ENCODE measurements around the gene SSH2.
"Not testable (repeated sequence)": the region's sequence is repeated elsewhere in the genome, so short reads cannot be mapped to it uniquely, and the experiment has no call there.

Gene SSH2

DNA sequence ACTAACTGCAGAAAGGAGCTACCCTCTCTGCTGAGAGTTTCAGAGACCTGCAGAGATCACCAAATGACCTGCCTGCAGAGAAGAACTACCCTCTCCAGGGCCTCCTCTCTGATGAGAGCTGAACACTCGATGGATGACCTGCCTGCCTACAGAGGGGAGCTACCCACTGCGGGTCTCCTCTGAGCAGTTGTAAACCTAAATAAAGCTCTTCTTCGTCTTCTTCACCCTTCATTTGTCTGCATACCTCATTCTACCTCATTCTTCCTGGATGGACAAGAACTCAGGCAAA lies 24.2 kb downstream of the SSH2 start:
- Histone ChIP-seq H3K27me3 (ENCODE audit: control insufficient read depth in 2 of 2, insufficient read depth in 2 of 2, low read length in 2 of 2) (no peaks in the 10 kb centered on the region), H3K9me3 (ENCODE audit: control insufficient read depth in 2 of 2, low read length in 2 of 2) (no peaks in the 10 kb centered on the region), H3K9ac (ENCODE audit: low read depth in 1 of 2, low read length in 2 of 2) (no peak overlapping the region), H3K4me1 (ENCODE audit: control insufficient read depth in 2 of 2, insufficient read depth in 2 of 2, low read length in 2 of 2) (no peaks in the 10 kb centered on the region), H3K27ac (ENCODE audit: low read depth in 2 of 2, low read length in 2 of 2) (no peak overlapping the region), H3K36me3 (ENCODE audit: control insufficient read depth in 2 of 2, insufficient read depth in 2 of 2, low read length in 2 of 2) (no peaks in the 10 kb centered on the region), H3K4me3 (ENCODE audit: low read length in 2 of 2) (no peak overlapping the region)

DNA sequence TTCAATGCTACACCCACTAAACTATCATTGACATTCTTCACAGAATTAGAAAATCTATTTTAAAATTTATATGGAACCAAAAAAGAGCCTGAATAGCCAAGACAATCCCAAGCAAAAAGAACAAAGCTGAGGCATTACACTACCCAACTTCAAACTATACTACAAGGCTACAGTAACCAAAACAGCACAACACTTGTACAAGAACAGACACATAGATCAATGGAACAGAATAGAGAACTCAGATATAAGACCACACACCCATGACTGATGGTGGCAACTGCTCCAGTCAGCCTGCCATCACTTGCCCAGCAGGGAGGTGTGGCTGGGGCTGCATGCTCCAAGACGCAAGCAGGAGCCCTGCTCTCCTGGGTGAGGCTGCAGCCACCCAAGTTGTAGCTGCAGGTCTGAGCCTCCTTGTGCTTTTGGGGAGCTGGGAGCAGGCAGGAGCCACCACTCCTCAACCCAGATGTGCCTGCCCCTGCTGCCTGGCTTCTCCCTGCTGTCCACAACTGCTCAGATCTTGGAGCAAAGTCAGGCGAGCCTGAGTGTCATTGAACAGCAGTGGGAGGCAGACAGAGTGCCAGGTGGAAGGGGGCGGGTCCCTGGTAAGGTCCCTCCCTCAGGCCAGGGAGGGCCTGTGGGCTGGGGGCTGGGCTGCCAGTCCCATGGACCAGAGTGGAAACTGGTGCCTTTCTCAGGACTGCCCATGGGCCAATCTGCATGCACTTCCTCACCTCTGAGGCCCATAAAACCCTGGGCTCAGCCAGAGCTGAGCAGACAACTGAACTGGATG lies 24.7 kb downstream of the SSH2 start:
- Histone ChIP-seq H3K36me3 (ENCODE audit: control insufficient read depth in 2 of 2, insufficient read depth in 2 of 2, low read length in 2 of 2) (no peaks in the 10 kb centered on the region), H3K27me3 (ENCODE audit: control insufficient read depth in 2 of 2, insufficient read depth in 2 of 2, low read length in 2 of 2) (no peaks in the 10 kb centered on the region), H3K4me3 (ENCODE audit: low read length in 2 of 2) (no peak overlapping the region)

DNA sequence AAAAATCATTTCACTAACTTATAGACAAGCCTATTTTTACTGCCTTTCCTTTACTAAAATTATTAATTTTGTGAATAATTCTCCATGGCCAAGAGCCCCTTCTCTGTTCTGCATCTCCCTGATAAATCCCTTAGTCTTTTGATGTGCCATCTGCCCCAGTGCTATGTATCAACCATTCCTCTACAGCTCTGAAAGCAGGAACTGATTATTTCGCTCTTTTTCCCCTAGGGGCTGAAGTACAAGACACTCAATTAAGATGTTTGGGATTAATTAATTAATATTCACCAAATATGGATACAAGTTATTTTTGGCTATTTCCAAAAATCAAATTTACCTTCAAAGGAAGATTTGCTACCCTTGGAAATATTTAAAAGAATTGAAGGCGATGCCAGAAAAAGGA lies 26.6 kb downstream of the SSH2 start:
- Histone ChIP-seq H3K27me3 (ENCODE audit: control insufficient read depth in 2 of 2, insufficient read depth in 2 of 2, low read length in 2 of 2) (no peaks in the 10 kb centered on the region), H3K36me3 (ENCODE audit: control insufficient read depth in 2 of 2, insufficient read depth in 2 of 2, low read length in 2 of 2) (no peaks in the 10 kb centered on the region), H3K4me1 (ENCODE audit: control insufficient read depth in 2 of 2, insufficient read depth in 2 of 2, low read length in 2 of 2) (no peaks in the 10 kb centered on the region), H3K9me3 (ENCODE audit: control insufficient read depth in 2 of 2, low read length in 2 of 2) (no peaks in the 10 kb centered on the region), H3K9ac (ENCODE audit: low read depth in 1 of 2, low read length in 2 of 2) (no peak overlapping the region), H3K4me3 (ENCODE audit: low read length in 2 of 2) (no peak overlapping the region), H3K27ac (ENCODE audit: low read depth in 2 of 2, low read length in 2 of 2) (no peak overlapping the region)

More for the DNA sequence above, 24.7 kb downstream of the SSH2 start:
- no peak overlapping the region for H3K27ac ChIP-seq (ENCODE audit: low read depth in 2 of 2, low read length in 2 of 2)
- no peak overlapping the region for H3K9ac ChIP-seq (ENCODE audit: low read depth in 1 of 2, low read length in 2 of 2)
- H3K4me1 ChIP-seq (ENCODE audit: control insufficient read depth in 2 of 2, insufficient read depth in 2 of 2, low read length in 2 of 2), result no peaks in the 10 kb centered on the region
- H3K9me3 ChIP-seq (ENCODE audit: control insufficient read depth in 2 of 2, low read length in 2 of 2), result no peaks in the 10 kb centered on the region

DNA sequence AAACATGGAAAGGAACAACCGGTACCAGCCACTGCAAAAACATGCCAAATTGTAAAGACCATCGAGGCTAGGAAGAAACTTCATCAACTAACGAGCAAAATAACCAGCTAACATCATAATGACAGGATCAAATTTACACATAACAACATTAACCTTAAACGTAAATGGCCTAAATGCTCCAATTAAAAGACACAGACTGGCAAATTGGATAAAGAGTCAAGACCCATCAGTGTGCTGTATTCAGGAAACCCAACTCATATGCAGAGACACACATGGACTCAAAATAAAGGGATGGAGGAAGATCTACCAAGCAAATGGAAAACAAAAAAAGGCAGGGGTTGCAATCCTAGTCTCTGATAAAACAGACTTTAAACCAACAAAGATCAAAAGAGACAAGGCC lies 32.9 kb downstream of the SSH2 start:
- not testable (repeated sequence) for H3K9ac ChIP-seq (ENCODE audit: low read depth in 1 of 2, low read length in 2 of 2); H3K4me1 ChIP-seq (ENCODE audit: control insufficient read depth in 2 of 2, insufficient read depth in 2 of 2, low read length in 2 of 2); H3K9me3 ChIP-seq (ENCODE audit: control insufficient read depth in 2 of 2, low read length in 2 of 2); H3K27ac ChIP-seq (ENCODE audit: low read depth in 2 of 2, low read length in 2 of 2); H3K27me3 ChIP-seq (ENCODE audit: control insufficient read depth in 2 of 2, insufficient read depth in 2 of 2, low read length in 2 of 2); H3K4me3 ChIP-seq (ENCODE audit: low read length in 2 of 2); H3K36me3 ChIP-seq (ENCODE audit: control insufficient read depth in 2 of 2, insufficient read depth in 2 of 2, low read length in 2 of 2)

DNA sequence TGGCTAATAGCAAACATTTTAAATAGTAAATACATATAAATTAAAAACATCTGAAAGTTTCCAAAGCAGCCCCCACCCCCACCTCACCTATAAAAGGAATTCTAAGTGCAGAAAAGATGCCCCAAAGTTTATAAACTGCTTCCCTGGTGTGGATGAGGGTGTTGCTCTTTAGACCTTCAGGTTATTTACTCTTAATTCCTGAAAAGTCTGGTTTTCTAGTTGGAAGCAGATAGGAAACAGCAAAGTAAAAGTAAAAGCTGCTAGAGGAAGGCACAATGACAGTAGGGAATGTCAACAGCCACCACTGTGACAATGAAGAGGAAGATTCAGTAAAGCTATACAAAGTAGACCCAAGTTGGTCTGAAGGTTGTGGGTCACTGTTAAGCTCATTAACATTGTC lies 37.8 kb downstream of the SSH2 start:
- Histone ChIP-seq H3K27me3 (ENCODE audit: control insufficient read depth in 2 of 2, insufficient read depth in 2 of 2, low read length in 2 of 2) (no peaks in the 10 kb centered on the region), H3K9me3 (ENCODE audit: control insufficient read depth in 2 of 2, low read length in 2 of 2) (no peaks in the 10 kb centered on the region), H3K4me3 (ENCODE audit: low read length in 2 of 2) (no peak overlapping the region), H3K4me1 (ENCODE audit: control insufficient read depth in 2 of 2, insufficient read depth in 2 of 2, low read length in 2 of 2) (no peaks in the 10 kb centered on the region), H3K36me3 (ENCODE audit: control insufficient read depth in 2 of 2, insufficient read depth in 2 of 2, low read length in 2 of 2) (peaks cover 0 to 6% of the 10 kb centered on the region in 2 donors), H3K9ac (ENCODE audit: low read depth in 1 of 2, low read length in 2 of 2) (no peak overlapping the region), H3K27ac (ENCODE audit: low read depth in 2 of 2, low read length in 2 of 2) (no peak overlapping the region)

DNA sequence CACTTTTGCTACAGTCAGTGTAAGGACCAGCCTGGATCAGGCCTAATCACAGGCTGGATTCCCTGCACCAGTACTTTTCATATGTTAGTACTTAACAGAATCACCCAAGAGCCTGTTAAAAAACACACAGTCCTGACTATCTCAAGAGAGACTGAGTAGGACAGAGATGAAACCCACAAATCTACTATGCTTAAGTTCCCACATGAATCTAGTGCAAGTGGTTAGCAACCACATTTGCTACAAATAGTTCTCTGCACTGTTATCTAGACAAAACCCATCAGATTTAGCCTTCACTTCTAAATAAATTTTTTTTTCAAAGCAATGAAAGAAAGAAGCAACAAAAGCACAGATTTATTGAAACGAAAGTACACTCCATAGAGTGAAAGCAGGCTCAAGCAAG lies 38.9 kb downstream of the SSH2 start:
- H3K9me3 ChIP-seq (ENCODE audit: control insufficient read depth in 2 of 2, low read length in 2 of 2), result no peaks in the 10 kb centered on the region
- no peaks in the 10 kb centered on the region for H3K27me3 ChIP-seq (ENCODE audit: control insufficient read depth in 2 of 2, insufficient read depth in 2 of 2, low read length in 2 of 2)
- peaks cover 0 to 6% of the 10 kb centered on the region in 2 donors for H3K36me3 ChIP-seq (ENCODE audit: control insufficient read depth in 2 of 2, insufficient read depth in 2 of 2, low read length in 2 of 2)
- H3K9ac ChIP-seq (ENCODE audit: low read depth in 1 of 2, low read length in 2 of 2), result no peak overlapping the region
- no peaks in the 10 kb centered on the region for H3K4me1 ChIP-seq (ENCODE audit: control insufficient read depth in 2 of 2, insufficient read depth in 2 of 2, low read length in 2 of 2)
- H3K4me3 ChIP-seq (ENCODE audit: low read length in 2 of 2), result no peak overlapping the region
- no peak overlapping the region for H3K27ac ChIP-seq (ENCODE audit: low read depth in 2 of 2, low read length in 2 of 2)

DNA sequence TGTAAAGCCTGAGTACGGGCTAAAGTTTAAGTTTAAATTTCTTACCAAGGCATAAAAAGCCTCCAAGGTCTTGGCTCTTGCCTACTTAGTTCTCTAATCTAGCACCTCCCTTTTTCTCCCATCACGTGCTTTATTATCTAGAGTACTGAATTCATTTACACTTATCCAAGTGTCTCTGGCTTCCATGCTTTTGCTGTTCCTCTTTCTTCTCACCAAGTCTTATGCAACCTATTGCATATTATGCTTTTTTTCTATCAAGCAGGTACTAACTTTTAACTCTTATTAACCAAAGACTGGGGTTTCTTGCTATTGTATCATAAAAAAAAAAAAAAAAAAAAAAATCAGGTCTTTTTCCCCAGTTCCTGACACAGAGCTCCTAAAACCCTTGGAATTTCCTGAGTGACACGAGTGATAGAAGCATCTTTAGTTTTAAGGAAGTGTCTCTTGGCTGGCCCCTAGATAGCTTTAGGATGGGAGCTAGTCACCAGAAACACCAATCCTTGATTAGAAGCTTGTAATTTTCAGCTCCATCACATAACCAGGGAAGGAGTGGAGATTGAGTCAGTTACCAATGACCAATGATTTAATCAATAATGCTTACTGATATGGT lies 44.9 kb downstream of the SSH2 start:
- H3K4me1 ChIP-seq (ENCODE audit: control insufficient read depth in 2 of 2, insufficient read depth in 2 of 2, low read length in 2 of 2), result no peaks in the 10 kb centered on the region
- no peak overlapping the region for H3K9ac ChIP-seq (ENCODE audit: low read depth in 1 of 2, low read length in 2 of 2)
- H3K27ac ChIP-seq (ENCODE audit: low read depth in 2 of 2, low read length in 2 of 2), result no peak overlapping the region
- H3K36me3 ChIP-seq (ENCODE audit: control insufficient read depth in 2 of 2, insufficient read depth in 2 of 2, low read length in 2 of 2), result peaks cover 0 to 2% of the 10 kb centered on the region in 2 donors
- no peaks in the 10 kb centered on the region for H3K27me3 ChIP-seq (ENCODE audit: control insufficient read depth in 2 of 2, insufficient read depth in 2 of 2, low read length in 2 of 2)
- H3K4me3 ChIP-seq (ENCODE audit: low read length in 2 of 2), result no peak overlapping the region
- H3K9me3 ChIP-seq (ENCODE audit: control insufficient read depth in 2 of 2, low read length in 2 of 2), result no peaks in the 10 kb centered on the region

DNA sequence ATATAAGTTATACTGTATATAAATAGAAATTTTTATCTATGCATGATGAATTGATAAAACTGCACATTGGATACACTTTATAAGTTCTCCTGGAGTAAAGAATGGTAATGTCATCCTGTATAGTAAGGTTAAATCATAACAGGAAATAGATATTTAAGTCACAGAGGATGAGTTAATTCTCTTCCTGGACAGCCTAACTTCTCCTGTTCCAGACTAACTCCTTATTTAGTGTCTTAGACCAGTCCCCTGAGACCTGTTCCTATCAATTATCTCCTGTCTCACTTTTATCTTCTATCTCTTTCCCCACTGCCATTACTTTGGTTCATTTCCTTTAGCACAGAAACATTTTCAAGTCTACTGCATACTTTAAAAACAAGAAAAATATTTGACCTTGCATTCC lies 46.5 kb downstream of the SSH2 start:
- no peak overlapping the region for H3K4me3 ChIP-seq (ENCODE audit: low read length in 2 of 2)
- no peaks in the 10 kb centered on the region for H3K9me3 ChIP-seq (ENCODE audit: control insufficient read depth in 2 of 2, low read length in 2 of 2)
- no peaks in the 10 kb centered on the region for H3K4me1 ChIP-seq (ENCODE audit: control insufficient read depth in 2 of 2, insufficient read depth in 2 of 2, low read length in 2 of 2)
- no peaks in the 10 kb centered on the region for H3K36me3 ChIP-seq (ENCODE audit: control insufficient read depth in 2 of 2, insufficient read depth in 2 of 2, low read length in 2 of 2)
- H3K27me3 ChIP-seq (ENCODE audit: control insufficient read depth in 2 of 2, insufficient read depth in 2 of 2, low read length in 2 of 2), result no peaks in the 10 kb centered on the region
- no peak overlapping the region for H3K9ac ChIP-seq (ENCODE audit: low read depth in 1 of 2, low read length in 2 of 2)
- H3K27ac ChIP-seq (ENCODE audit: low read depth in 2 of 2, low read length in 2 of 2), result no peak overlapping the region

DNA sequence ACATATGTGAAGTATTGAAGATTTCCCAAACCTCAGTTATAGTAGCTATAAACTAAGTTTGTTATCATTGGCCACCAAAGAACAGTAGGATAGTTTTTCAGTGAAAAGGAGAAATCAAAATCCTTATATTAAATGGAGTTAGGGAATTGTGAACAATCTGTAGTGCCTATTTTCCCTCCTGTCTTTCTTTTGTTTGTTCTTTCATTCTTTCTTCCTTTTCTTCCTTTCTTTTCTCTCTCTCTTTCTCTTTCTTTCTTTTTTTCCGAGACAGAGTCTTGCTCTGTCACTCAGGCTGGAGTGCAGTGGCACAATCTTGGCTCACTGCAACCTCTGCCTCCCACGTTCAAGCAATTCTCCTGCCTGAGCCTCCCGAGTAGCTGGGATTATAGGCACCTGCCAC lies 48.8 kb downstream of the SSH2 start:
- Histone ChIP-seq H3K27me3 (ENCODE audit: control insufficient read depth in 2 of 2, insufficient read depth in 2 of 2, low read length in 2 of 2) (no peaks in the 10 kb centered on the region), H3K9ac (ENCODE audit: low read depth in 1 of 2, low read length in 2 of 2) (no peak overlapping the region), H3K27ac (ENCODE audit: low read depth in 2 of 2, low read length in 2 of 2) (no peak overlapping the region), H3K36me3 (ENCODE audit: control insufficient read depth in 2 of 2, insufficient read depth in 2 of 2, low read length in 2 of 2) (no peaks in the 10 kb centered on the region), H3K4me3 (ENCODE audit: low read length in 2 of 2) (no peak overlapping the region), H3K9me3 (ENCODE audit: control insufficient read depth in 2 of 2, low read length in 2 of 2) (no peaks in the 10 kb centered on the region), H3K4me1 (ENCODE audit: control insufficient read depth in 2 of 2, insufficient read depth in 2 of 2, low read length in 2 of 2) (no peaks in the 10 kb centered on the region)

DNA sequence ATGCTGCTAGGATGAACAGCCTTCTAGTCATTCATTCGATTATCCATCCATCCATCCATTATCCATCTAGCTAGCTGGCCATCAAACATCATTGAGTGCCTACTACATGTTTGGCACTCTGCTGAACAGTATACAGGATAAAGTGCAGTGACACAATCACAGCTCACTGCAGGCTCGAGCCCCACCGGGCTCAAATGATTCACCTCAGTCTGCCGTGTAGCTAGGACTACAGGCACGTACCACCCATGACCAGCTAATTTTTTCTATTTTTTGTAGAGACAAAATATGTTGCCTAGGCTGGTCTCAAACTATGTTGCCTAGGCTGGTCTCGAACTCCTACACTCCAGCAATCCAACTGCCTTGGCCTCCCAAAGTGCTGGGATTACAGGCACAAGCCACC lies 50.0 kb downstream of the SSH2 start:
- H3K4me1 ChIP-seq (ENCODE audit: control insufficient read depth in 2 of 2, insufficient read depth in 2 of 2, low read length in 2 of 2), result no peaks in the 10 kb centered on the region
- H3K27me3 ChIP-seq (ENCODE audit: control insufficient read depth in 2 of 2, insufficient read depth in 2 of 2, low read length in 2 of 2), result no peaks in the 10 kb centered on the region
- no peak overlapping the region for H3K27ac ChIP-seq (ENCODE audit: low read depth in 2 of 2, low read length in 2 of 2)
- no peak overlapping the region for H3K4me3 ChIP-seq (ENCODE audit: low read length in 2 of 2)
- H3K9me3 ChIP-seq (ENCODE audit: control insufficient read depth in 2 of 2, low read length in 2 of 2), result no peaks in the 10 kb centered on the region
- H3K36me3 ChIP-seq (ENCODE audit: control insufficient read depth in 2 of 2, insufficient read depth in 2 of 2, low read length in 2 of 2), result no peaks in the 10 kb centered on the region
- H3K9ac ChIP-seq (ENCODE audit: low read depth in 1 of 2, low read length in 2 of 2), result no peak overlapping the region
